CD4-positive, alpha-beta T cell treated with Interleukin-17A for 4 hours (primary cell): ENCODE results near the gene HES7.

Experiments
- DNase-seq: peaks from one replicate; pipeline ENCODE4 v3.0.0-alpha.2; 2020; ENCODE audit warnings: mixed read lengths

Gene HES7

DNA sequence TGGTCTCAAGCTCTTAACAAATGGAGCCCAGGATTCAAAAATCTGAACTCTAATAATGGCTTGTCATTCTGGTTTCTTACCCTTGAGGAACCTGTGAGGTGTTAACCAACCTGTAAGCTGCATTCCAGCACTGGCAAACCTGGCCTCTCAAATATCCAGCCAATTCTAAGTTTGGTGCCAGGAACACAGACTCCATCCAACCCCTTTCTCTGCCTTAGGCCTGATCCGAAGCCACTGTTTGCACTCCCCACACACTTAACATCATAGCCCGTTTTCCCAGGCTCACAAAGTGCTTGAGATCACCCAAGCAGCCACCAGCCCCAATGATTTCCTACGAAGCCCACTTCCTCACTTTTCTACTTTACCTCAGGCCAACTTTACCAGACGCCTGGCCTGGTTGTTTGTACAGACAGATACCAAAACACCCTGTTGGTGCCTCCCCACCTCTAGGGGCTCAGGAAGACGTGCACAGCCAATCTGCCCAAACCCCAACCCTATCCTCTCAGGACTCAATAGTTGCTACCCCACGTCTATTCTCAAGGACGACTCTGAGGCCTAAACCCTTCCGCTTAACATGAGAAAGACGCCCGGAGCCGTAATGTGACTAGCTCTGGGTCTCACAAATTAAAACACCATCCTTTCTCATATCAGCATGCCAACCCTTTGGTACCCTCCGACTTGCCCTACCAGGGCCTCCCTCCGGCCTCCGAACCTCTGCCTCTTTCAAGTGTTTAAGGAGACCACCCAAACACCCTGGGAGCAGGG, 31.5 kb upstream of the HES7 start:
- no peak for DNase-seq

DNA sequence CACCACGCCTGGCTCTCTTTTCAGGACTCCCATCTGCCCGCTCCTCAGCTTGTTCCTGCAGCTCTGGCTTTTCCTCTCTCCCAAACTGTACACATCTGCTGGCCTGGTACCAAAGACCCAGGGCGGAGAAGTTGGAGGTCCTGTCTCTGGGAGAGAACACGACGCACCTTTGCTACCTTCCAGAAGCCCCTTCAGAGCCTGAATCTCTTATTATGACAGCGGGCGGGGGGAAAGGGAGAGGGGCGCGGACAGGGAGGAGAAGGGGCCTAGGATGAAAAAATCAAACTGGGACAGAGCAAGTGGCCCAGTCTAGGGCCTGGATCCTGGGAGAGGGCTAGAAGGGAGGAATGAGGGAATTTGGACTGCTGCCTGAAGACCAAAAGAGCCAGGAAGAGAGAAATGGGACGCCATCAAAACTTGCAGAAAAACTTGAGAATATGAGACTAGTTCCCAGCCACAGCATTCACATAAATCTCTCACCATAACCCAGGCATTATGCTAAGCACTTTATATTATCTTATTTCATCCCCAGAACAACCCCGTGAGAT, 30.8 kb upstream of the HES7 start:
- no peak for DNase-seq

DNA sequence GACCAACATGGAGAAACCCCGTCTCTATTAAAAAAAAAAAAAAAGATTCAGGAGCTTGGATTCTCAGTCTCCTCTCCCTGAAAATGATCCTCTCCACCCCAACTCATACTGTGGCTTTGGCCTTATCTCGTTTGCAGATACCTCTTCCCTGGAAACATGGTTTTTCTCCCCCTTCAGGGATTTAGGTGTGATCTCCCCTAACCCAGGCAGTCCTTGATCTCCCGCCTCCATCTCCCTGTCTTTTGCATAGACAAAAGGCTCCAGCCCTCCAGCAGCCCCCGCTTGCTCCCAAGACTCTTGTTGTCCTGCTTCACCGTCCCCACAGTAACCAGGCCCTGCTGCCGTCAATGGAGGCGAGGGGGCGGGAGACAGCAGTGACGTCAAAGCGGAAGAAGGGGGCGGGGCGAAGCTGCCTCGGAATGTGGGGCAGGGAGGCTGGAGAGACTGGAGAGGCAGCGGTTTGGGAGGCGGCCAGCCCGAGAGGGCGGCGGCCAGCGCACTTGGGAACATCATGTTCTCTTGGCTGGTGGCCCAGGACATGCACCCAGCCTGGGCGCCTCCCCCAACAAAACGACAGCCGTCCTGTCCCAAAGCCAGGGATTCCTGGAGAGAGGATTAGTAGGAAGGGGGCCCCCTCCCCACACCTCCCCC, 30.2 kb upstream of the HES7 start:
- DNase-seq: peak; percentile 91

DNA sequence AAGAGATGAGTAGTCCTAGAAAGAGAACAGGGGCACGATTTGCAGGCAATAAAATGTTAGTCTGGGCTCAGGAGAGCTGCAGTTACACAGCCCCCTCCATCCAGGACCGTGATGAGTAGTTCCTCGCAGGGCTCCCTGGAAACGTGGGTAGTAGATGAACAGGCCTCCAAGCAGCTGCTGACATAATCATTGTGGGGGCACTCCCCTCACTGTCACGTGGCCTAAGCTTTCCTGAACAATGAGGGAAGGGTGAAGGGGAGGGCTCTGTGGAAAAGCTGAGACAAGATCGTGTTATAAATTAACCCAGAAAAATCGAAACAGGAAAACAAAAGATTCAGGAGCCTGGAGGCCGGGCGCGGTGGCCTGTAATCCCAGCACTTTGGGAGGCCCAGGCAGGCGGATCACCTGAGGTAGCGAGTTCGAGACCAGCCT, 29.6 kb upstream of the HES7 start:
- DNase-seq: peak; percentile 13

DNA sequence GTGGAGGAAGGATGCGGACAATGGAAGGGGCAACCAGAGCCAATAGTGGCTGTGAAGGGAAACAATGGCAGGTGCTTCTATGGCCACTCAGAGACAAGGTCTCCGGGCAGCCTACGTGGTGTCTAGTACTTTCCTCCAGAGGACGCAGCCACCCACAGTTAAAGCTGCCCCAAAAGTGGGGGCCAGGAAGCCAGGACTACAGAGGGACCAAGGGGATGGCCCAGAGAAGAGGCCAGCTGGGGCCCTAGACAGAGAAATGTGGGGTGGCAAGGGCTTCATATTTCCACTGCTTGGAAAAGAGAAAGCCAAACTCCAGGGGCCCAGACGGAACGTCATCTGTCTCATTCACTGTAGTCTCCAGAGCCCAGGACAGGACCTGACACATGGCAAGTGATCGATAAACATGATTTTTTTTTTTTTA, 29.1 kb upstream of the HES7 start:
- DNase-seq: no peak

DNA sequence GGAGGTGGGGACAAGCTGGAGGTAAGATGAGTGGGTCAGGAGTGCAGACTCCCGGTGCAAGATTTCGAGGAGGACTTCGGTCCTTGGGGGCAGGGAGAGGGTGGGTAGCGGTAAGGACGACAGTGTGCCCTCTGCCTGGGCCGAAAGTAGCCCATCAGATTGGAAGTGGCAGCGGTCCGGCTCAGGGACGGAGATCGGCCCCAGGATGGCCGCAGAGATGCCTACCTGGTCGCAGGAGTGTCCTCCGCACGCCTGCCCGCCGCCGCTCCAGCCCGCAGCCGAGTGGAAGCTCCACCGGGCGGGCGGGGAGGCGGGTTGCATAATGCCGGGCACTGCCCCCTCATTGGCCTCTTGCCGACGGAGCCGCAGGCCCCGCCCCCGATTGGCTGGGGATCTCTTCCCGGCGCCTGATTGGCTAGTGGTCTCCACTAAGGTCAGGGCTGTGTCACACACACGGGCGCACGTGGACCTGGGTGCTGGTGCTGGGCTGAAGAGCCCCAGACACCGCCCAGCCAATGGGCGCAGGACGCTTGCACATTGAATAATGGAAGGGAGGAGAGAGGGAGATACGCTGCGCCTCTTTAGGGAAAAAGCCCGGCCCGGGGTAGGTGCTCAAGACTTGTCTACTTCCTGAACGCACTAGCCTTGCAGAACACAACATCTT, 28.3 kb upstream of the HES7 start, which contains the start of gene PER1:
PER1 (minus strand) TSS at position 293 of the 664 bp plus-strand sequence. CDS start 1,698 bp downstream, outside the sequence.
- peak; percentile 93 for DNase-seq

DNA sequence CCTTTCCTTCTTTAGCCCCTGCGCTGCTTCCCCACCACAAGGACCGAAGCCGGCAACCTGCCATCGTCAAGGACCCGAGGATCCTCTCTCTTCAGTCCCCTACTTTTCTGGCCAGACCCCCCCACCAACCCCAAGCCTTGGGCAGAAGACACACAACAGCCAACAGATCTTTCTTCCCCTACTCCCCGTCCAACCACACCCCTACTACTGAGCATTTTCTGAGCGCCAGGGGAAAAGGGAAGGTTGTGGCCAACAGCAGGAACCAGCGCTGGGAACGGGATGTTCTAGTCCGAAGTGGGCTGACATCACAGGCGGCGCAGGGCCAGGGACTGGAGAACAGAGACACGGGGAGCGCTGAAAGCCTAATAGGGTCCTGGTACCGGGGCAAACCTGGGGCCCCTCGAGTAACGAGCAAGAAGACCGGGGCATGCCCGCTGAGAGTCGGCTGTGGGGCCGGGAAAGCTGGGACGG, 27.8 kb upstream of the HES7 start:
- peak; percentile 32 for DNase-seq

DNA sequence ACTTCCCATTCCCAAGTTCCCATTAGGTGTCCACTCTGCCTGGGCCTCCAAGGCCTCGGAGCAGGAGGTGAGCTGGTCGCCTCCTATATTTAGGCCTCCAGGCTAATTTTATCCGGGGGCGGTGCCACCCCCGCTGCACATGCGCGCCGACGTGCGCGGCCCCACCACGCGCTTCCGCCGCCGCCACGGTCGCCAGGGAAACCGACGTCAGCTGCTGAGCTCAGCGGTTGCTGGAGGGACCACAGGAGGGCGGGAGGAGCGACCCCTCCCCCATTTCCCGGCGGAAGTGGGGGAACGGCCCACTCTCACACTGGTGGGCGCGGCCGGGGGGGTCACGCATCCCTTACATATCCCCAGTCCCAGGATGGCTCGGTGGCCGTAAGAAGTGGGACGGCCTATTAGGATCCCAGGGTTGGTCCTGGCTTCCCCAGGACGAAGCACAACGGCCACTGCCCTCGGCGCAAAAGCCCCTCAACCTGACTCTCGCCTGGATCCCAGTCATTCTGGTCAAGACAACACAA, 27.3 kb upstream of the HES7 start:
- DNase-seq: peak; percentile 92

DNA sequence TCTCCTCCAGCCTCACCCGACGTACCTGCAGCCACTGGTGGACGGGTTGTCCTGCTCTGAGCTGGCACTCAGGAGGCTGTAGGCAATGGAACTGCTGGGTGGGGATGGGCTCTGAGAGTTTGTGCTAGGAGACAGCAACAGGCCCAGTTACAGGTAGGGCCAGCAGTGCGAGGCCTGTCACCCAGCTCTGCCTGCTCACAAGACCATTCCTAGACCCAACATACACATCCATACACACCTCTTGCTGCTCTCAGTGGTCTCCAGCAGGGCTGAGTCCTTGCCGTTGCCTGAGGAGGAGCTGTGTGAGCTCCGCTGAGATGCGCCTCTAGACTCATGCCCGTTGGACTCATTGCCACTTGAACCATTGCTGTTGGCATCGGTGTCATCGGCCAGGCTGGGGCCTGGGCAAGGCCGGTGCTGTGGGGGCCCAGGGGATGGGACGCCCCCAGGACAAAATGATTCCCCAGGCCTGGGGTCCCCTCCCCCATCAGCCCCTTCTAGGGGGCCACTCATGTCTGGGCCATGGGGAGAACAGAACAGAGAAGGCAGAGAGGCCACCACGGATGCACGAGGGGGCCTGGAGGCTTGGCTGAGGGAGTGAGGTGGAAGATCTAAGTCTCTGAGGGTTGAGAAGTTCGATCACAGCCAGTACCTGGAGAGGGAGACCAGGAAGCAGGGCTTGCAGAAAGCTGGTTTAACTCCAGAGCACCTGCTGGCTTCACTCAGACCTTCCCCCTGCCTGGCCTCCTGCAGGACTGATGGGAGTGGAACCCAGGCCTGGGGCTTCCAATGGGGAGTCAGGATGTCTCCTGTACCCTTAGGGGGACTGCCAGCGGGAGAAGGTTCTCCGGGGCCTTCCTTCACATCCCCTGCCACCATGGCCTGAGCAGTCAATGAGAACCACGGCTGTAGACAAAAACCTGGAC, 26.6 kb upstream of the HES7 start:
- no peak for DNase-seq

DNA sequence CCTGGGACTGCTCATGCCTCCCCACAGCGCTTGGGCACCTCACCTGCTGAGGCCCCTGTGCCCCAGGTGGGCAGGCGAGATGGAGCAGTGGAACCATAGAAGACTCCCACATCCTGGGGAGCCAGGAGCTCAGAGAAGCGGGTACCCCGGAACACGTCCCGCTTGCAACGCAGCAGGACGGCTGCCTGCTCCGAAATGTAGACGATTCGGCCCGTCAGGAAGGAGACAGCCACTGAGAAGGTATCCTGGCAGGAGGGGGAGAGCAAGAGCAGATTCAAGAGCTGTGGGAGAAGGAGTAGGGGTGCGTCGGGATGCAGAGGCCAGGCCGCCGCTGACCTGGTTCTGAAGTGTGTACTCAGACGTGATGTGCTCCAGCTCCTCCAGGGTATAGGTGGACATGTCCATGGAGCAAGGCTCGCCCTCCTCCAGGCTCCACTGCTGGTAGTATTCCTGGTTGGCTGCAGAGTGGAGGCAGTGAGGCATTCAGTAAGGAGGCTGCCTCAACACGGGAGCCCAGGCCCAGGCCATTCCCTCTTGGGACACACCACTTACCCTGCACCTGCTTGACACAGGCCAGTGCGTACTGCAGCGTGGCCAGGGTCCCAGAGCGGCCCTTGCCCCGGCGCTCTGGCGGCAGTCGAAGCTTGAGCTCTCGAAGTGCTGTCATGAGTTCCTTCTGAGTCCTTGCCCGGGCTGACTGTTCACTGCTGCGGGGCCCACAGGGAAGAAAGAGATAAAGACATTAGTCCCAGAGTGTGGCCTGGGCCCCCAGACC, 25.7 kb upstream of the HES7 start:
- DNase-seq: no peak

DNA sequence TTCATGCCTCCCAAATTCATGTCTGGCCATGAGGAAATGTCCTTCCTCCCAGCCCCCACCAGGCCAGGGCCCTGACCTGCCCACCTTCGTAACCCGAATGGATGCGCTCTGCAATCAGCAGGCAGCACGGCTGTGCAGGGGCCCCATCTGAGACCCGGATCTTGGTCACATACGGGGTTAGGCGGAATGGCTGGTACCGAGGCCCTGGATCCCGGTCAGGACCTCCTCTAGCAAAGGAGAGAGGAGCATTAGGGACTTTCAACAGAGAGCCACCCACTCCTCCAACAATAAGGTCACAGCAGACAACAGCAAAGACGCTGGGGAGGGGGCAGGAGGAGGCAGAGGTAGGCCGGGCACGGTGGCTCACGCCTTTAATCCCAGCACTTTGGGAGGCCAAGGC, 24.7 kb upstream of the HES7 start:
- DNase-seq: no peak

DNA sequence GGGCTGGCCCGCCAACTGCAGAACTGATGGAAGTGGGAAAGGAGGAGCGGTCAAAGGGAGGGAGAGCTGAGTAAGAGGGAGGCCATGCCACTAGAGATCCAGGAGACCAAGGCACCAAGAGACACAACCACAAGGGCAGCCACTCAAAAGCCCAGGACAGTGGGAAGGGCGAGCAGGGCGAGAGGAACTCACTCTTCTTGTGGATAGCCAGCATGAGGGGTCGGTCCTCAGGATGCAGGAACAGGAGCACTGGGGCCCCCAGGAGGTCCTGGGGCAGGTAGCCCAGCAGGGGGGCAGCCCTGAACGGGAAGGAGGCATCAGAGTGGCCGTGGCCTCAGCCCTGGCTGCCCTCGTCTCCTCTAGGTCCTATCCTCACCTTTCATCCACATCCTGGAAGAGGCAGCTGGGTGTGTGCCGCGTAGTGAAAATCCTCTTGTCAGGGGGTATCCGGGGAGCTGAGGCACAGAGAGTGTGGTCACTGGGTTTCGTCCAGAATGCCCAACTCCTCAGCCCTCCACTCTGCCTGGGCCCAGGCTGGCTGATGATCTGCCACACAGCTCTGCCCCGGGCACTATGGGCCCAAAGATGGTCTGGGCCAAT, 24.0 kb upstream of the HES7 start:
- DNase-seq: no peak

DNA sequence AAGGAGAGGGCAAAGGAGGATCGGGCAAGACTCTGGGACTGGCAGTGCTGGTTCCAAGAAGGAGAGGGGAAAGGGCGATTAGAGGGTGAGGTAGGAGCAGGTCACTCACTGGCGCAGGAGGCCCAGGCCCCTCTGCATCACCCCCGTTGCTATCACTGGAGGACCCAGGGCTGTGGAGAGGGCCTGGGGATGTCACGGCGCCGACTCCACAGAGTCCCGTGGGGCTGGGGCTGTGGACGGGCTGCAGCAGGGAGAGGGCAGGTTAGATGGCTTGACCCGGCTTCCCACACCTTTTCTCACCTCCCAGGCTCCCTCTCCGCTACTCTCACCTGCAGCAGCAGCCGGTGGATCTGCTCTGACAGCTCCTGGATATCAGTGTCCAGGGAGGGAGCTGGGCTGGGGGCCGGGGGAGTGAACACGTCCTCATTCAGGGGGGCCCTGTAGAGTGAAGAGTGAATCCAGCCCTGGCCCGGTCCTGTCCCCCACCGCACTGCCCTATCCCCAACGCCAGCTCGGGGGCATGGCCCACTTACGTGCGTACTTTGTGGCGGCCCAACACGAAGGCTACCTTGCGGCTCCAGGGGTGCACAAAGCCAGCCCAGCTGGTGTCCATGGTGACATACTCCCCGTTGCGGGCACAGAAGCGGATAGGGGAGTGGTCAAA, 23.4 kb upstream of the HES7 start:
- DNase-seq: no peak

DNA sequence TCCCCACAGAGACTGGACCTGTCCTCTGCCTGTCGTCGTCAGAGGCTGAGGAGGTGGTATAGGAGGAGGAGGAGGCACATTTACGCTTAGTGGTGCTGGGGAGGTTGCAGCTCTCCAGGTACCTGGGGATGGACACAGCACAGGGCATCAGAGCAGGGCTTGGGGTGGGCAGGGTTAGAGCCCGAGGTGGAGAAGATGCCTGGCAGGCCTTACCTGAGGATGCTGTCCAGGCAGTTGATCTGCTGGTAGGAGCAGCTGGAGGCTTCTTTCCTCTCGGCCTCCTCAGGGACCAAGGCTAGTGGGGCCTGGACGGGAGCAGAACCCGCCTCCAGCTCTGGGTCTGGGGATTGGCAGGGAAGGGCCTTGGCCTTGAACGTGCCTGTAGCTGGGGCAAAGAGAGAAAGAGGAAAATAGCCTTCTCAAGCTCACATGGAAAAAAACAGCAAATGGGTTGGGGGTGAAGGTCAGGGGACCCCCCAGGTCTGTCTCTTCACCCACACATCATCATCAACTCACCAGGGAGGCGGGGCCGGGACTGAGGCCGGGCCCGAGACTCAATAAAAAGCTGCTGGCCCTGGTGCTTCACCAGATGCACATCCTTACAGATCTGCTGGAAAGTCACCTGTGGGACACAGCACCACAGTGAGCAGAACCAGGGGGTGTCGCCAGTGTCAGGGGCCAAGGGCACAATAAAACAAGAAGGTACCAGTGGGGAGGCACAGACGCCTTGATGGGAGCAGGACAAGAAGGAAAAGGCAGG, 22.7 kb upstream of the HES7 start:
- no peak for DNase-seq

DNA sequence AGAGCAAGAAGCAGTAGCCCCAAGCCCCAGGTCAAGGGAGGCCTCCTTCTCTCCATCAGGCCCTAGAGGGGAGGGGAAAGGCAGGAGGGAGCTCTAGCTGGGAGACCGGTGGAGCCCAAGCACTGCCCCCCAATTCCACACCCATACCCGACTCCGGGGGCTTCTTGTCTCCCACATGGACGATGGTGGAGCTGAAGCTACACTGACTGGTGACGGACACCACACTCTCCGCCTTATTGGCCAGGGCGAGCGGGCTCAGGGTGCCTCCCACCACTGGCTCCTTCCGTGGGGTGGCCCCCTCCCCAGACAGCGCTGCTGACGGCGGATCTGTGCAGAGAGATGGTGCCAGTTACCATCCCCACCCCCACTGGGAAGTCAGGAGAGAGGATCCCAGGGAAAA, 21.9 kb upstream of the HES7 start:
- DNase-seq: no peak

DNA sequence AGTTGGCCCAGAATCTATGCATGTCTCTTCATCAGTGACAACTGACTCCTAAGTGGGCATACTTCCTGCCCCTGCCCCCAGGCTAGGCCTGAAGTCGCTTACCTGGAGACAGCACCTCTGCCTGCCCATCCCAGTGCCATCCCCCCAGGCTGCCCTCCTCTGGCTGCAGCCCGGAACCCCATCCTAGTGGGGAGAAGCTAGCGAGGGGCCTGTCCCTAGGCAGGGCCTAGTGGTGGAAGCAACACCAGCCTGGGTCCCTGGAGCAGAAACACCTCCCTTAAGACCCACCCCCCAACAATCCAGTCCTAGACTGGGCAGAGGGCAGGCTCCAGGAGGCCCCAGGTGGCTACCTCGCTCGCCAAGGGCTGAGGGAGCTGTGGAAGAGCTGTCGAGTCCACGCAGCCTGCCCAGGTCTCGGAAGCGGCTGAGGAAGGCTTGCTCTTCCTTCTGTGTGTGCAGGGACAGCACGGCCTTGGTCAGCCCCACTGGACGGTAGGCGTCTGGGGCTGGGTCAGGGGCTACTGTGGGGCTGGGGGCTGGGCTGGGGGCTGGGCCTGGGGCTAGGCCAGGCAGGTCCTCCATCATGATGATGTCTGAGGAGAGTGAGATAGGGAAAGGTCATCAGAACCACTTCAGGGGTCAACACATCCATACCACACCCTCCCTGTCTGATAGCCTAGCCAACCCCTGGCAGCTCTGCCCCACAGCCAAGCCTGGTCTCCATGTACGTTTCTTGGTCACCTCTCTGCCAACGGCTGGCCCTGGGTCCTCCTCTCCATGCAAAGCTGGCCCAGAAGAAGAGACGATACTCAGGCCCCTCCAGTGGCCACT, 20.7 kb upstream of the HES7 start:
- no peak for DNase-seq

DNA sequence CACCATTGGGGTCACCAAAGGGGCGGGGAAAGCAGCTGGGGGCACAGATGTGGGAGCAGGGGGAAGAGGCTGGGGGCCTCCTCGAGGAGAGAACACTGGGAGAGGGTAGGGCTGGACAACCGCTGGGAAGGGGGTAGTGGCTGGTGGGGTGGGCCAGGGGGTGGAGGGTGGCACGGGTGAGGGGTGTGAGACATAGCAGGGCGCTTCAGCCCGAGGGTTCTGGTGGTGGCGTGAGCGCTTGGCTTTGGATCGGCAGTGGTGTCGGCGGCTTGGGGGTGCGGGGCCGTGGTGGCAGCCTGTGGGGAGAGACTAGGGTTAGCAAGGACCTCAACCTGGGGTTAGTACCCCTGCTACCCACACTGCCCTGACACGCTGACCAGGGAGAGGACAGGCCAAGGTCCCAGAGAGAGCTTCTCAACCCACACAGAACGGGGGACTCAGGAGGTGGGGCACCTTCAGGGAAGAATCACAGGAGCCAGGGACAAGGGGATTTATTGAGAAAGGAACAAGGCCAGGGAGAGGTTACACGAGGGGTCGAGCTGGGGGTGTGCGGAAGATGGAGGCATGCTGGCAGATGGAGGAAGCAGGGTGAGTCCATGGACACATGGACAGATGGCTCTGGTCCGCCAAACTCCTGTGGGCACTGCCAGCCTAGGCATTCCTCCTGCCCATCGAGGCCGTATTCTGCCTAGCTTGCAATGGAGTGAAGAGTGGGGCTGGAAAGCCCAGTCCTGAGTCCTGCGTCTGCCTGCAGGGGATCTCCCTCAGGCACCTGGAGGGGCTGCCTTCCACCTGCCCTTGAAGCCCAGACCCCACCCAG, 19.9 kb upstream of the HES7 start:
- DNase-seq: no peak
